Loucy (cell line): ENCODE data around the gene MYO1F.
"Not testable (repeated sequence)": the region's sequence is repeated elsewhere in the genome, so short reads cannot be mapped to it uniquely, and the experiment has no call there.

Source experiments
- EZH2phosphoT487 ChIP-seq: fragments of 200-600 bp; IDR thresholded peaks from 2 replicates; pipeline ENCODE4 v1.6.1; 2018; ENCODE audit warnings: antibody characterized with exemption, mild to moderate bottlenecking, moderate library complexity, borderline replicate concordance
- TF ChIP-seq, protein P1 (sequence below): fragments of 200-600 bp; sonication (generic); conservative IDR thresholded peaks from 2 replicates; pipeline ENCODE4 v1.5.1; 2014; ENCODE audit warnings: mild to moderate bottlenecking, antibody characterized with exemption, low read length

GRCh38 chr19:8617325-8617724 is 40.1 kb upstream of the MYO1F start:
- TF ChIP-seq, protein P1, sequence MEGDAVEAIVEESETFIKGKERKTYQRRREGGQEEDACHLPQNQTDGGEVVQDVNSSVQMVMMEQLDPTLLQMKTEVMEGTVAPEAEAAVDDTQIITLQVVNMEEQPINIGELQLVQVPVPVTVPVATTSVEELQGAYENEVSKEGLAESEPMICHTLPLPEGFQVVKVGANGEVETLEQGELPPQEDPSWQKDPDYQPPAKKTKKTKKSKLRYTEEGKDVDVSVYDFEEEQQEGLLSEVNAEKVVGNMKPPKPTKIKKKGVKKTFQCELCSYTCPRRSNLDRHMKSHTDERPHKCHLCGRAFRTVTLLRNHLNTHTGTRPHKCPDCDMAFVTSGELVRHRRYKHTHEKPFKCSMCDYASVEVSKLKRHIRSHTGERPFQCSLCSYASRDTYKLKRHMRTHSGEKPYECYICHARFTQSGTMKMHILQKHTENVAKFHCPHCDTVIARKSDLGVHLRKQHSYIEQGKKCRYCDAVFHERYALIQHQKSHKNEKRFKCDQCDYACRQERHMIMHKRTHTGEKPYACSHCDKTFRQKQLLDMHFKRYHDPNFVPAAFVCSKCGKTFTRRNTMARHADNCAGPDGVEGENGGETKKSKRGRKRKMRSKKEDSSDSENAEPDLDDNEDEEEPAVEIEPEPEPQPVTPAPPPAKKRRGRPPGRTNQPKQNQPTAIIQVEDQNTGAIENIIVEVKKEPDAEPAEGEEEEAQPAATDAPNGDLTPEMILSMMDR, result not testable (repeated sequence)
- TF ChIP-seq EZH2phosphoT487, result not testable (repeated sequence)
